Epidermal melanocyte (primary cell): ENCODE data around the gene KIAA1671.
"Not testable (repeated sequence)": the region's sequence is repeated elsewhere in the genome, so short reads cannot be mapped to it uniquely, and the experiment has no call there.

Source experiments
- DNase-seq: peaks from one replicate; pipeline ENCODE4 v3.0.0; 2011; ENCODE audit warnings: low spot score; ENCODE audit not compliant: insufficient read length

The KIAA1671 gene

DNA sequence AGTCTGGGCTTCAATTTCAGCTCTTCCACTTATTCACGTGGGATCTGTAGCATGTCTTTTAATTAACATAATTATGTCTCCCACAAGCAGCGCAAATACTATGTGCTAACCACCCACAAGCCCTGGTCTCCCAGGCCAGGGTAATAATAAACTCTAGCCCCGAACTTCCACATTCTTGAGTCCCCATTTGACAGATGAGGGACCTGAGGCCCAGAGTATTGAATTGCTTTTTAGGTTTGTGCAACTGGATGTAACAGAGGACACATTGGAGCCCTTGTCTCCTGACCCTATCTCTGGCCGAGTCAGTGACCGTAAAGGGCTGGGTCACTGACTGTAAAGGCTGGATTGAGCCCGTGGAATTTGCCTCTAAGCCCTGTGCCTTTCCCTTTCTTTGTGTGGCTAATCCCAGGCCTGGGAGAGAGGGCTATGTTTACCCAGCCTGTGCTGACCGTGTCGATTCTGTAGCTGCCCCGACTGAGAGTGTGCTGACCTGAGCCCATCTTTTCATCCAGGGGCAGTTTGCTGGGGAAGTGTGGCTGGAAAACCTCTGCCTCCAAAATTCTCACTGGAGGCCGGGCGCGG lies 270.8 kb downstream of the KIAA1671 start:
- DNase-seq = no peak

DNA sequence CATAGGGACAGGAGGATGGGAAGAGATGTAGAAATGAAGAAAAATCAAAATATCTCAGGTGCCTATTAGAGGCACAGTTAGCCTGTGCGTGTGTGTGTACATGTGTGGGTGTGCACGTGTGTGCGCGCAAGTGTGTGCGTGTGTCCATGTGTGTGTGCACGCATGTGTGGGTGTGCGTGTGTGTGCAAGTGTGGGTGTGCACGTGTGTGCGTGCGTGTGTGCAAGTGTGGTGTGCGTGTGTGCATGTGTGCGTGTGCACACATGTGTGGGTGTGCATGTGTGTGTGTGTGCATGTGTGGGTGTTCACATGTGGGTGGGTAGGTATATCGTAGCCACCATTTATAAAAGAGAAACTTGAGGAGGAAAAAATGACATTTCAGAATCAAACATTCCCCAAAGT lies 276.3 kb downstream of the KIAA1671 start:
- DNase-seq = no peak

DNA sequence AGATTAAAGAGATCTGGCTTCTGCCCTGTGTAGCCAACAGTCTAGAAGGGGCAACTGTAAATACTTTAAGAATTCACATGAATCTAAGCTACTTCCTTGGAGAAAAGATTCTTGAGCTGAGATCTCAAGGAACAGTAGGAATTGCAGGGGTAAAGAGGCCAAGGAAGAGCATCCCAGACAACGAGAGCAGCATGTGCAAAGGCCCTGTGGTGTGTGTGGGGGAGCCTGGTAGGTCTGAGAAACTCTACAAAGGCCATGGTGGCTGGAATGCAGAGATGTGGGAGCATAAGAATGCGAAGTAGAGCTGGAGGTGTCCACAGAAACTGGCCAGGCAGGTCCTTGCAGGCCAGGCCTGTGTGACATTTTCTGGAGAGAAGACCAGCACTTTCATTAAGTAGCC lies 278.2 kb downstream of the KIAA1671 start:
- DNase-seq = not testable (repeated sequence)

DNA sequence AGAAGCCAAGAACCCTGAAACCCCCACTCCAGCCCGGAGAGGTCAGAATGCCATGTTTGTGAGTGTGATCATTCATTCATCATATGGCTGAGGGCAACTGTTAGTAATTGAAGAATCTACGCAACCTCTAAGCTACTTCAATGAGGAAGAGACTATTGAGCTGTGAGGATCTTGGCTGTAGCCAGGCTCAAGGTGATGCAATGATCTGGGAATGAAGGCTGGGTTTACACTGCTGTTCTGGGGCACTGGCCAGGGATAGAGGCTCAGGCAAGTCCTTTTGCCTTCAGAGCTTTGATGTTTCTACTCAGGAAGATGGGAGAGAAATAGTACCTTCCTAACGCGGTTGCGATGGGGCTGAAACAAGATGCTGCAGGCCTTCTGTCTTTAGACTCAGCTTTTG lies 279.8 kb downstream of the KIAA1671 start:
- no peak for DNase-seq

DNA sequence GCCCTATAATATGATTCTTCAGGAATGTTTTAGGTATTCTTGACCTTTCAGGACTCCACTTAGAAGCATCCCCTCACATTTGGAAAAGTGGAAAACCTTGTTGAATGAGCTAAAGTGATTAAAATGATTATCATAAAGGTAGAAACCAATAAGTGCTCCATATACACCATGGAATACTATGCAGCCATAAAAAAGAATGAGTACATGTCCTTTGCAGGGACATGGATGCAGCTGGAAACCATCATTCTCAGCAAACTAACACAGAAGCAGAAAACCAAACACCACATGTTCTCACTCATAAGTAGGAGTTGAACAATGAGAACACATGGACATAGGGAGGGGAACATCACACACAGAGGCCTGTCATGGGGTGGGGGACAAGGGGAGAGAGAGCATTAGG lies 281.2 kb downstream of the KIAA1671 start:
- not testable (repeated sequence) for DNase-seq

DNA sequence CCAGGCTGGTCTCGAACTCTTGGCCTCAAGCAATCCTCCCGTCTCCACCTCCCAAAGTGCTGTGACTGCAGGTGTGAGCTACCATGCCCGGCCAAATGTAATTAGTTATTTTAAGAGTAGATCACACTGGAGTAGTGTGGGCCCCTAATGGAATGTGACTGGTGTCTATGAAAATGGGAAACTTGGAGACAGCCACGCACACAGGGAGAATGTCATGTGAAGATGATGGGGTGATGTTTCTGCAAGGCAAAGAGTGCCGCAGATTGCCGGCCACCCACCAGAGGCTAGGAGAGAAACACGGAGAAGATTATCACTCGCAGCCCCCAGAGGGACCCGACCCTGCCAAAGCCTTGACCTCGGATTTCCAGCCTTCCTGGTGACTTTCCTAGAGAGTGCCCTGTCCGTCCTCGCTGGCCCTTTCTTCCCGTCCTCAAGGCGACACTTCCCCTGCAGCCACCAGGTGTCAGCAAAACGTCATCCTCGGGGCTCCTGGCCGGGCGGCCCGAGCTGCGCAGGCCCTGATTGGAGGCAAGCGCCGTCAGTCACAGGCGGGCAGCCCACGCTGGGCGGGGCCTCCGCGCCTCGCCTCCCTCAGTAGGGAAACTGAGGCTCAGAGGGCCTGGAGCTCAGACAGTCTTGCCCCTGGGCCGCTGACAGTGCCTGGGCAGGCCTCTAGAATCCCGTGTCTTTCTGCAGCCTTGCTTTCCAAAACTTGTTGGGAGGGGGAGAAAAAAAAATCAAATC lies 283.2 kb downstream of the KIAA1671 start:
- DNase-seq = peak; percentile 96

DNA sequence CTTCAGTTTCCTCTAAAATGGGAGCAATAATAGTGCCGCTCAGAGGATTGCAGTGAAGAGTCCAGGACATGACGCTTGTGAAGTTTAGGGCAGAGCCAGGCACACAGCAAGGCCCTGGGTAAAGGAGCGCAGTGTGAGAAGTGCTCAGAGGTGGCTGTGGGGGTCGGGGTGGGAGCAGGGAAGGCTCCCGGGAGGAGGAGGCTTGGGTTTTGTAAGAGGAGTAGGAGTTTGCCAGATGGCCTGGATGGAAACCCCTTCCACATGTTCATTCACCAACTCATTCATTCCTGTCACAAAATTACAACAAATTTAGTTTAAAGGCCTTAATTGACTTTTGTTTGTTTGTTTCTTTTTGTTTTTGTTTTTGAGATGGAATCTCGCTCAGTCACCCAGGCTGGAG lies 283.9 kb downstream of the KIAA1671 start:
- DNase-seq = no peak

DNA sequence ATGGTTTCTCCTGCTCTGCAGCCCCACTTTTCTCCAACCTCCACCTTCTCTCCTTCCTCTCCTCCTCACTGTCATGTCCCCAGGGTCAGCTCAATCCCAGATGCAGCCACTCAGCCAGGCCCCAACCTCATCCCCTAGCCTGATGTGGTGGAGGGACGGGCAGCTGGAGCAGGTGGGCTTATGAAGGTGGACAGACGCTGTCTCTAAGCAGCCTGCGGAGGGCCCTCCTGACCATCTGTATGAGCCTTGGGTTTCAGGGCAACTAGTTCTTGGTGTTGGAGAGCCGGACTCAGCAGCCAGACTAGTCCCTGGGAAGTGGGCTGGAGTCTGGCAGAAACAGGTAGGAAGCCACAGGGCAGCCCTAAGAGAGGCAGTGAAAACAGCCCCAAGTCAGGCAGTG lies 285.0 kb downstream of the KIAA1671 start:
- DNase-seq = no peak

DNA sequence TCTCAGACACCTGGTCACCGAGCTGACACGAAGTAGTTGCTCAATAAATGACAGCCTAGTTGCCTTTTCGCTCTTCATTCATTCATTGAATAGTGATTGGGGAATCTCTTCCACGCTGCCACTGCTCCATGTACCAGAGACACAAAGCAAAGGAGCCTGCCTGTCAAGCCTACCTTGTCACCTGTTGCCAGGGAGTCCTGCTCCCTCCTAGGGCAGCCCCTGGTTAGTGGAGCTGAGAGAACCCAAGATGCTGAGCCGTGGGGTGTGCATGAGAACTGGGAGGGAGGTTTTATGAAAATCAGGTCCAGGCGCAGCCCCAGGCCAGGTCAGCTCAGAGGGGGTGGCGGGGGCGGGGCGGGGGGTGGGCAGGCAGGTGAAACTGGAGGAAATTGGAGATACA lies 285.5 kb downstream of the KIAA1671 start:
- not testable (repeated sequence) for DNase-seq
